Naive thymus-derived CD4-positive, alpha-beta T cell (primary cell): ENCODE data around the gene PRKAG2. TPM values are rescaled to one million over a fixed set of nuclear protein-coding genes. Genes with fewer than 3 reads are reported as not detected.

Experiments used
- ATAC-seq: fragments of 150-1000 bp; cut with Tn5 transposase; 2 replicates; pipeline ENCODE4 v1.10.0; 2021; ENCODE audit warnings: mild to moderate bottlenecking, moderate library complexity
- CTCF ChIA-PET: fragments of 350-600 bp; sonication (Branson Sonifier 250); formaldehyde crosslinking; loops from one replicate; lab custom pipeline; 2021; ENCODE audit warnings: antibody characterized with exemption; lab: Charles Lee
- POLR2A ChIA-PET: fragments of 350-600 bp; sonication (Branson Sonifier 250); formaldehyde crosslinking; loops from one replicate; lab custom pipeline; 2021; ENCODE audit warnings: antibody characterized with exemption, inconsistent platforms; lab: Charles Lee
- DNase-seq, 9 donors: peaks; one replicate each; pipeline versions ENCODE4 v3.0.0 to v3.0.0-alpha.2; 2020 to 2022; ENCODE audit warnings: mixed read lengths in 1 of 9
- H3K27ac ChIP-seq: one replicate; pipeline ENCODE4 v1.7.0; 2013; ENCODE audit warnings: mild to moderate bottlenecking, low read depth, low read length, moderate library complexity
- H3K27me3 ChIP-seq, 2 donors: one replicate each; pipeline ENCODE4 v1.7.0; 2013; ENCODE audit warnings: low read length in 2 of 2, mild to moderate bottlenecking in 2 of 2, moderate library complexity in 2 of 2; ENCODE audit not compliant: control insufficient read depth in 2 of 2, insufficient read depth in 2 of 2
- H3K36me3 ChIP-seq, 3 experiments: 1 replicate in 2 of 3; 2 replicates in 1 of 3; pipeline ENCODE4 v1.7.0; 2013; ENCODE audit warnings: low read length in 3 of 3, mild to moderate bottlenecking in 3 of 3, moderate library complexity in 1 of 3; ENCODE audit not compliant: insufficient read depth in 3 of 3, control insufficient read depth in 2 of 3
- H3K4me1 ChIP-seq, 2 donors: one replicate each; pipeline ENCODE4 v1.7.0; 2013; ENCODE audit warnings: low read length in 2 of 2, mild to moderate bottlenecking in 2 of 2, moderate library complexity in 1 of 2; ENCODE audit not compliant: control insufficient read depth in 2 of 2, insufficient read depth in 2 of 2
- H3K4me3 ChIP-seq: 2 replicates; pipeline ENCODE4 v1.7.0; 2013; ENCODE audit warnings: mild to moderate bottlenecking, low read length
- H3K9me3 ChIP-seq, 3 experiments: 1 replicate in 2 of 3; 2 replicates in 1 of 3; pipeline ENCODE4 v1.7.0; 2013; ENCODE audit warnings: low read length in 3 of 3; ENCODE audit not compliant: control insufficient read depth in 2 of 3
- H3K27ac Mint-ChIP-seq, 9 donors: one replicate each; pipeline ENCODE4 v1.8.0; 2020 to 2022; ENCODE audit warnings: mixed read lengths in 9 of 9, mild to moderate bottlenecking in 8 of 9, moderate library complexity in 5 of 9, inconsistent platforms in 2 of 9
- H3K27me3 Mint-ChIP-seq, 5 donors: one replicate each; pipeline ENCODE4 v1.8.0; 2021 to 2022; ENCODE audit warnings: mixed read lengths in 5 of 5, mild to moderate bottlenecking in 1 of 5
- H3K36me3 Mint-ChIP-seq, 5 donors: one replicate each; pipeline ENCODE4 v1.8.0; 2020 to 2022; ENCODE audit warnings: mixed read lengths in 5 of 5, mild to moderate bottlenecking in 3 of 5, inconsistent platforms in 1 of 5
- H3K4me1 Mint-ChIP-seq, 7 donors: one replicate each; pipeline ENCODE4 v1.8.0; 2020 to 2022; ENCODE audit warnings: mixed read lengths in 7 of 7, mild to moderate bottlenecking in 3 of 7, inconsistent platforms in 1 of 7
- H3K4me3 Mint-ChIP-seq, 10 donors: one replicate each; pipeline ENCODE4 v1.8.0; 2020 to 2022; ENCODE audit warnings: mild to moderate bottlenecking in 10 of 10, mixed read lengths in 10 of 10, moderate library complexity in 6 of 10, inconsistent platforms in 2 of 10
- H3K9me3 Mint-ChIP-seq, 11 donors: one replicate each; pipeline ENCODE4 v1.8.0; 2020 to 2022; ENCODE audit warnings: mixed read lengths in 11 of 11, mild to moderate bottlenecking in 4 of 11, inconsistent platforms in 1 of 11, moderate library complexity in 1 of 11
- intact Hi-C, 2 donors: fragments of 100-400 bp; cut with micrococcal nuclease; formaldehyde crosslinking; loops; one replicate each; pipeline ENCODE4 v1.15.1; 2023
- polyA plus RNA-seq, 2 donors: library from polyadenylated mRNA; unstranded; fragments of 300-500 nt; fragmentation: Illumina TruSeq; gene quantifications; one replicate each; pipeline ENCODE4 v1.2.3, GENCODE V29; 2021
- total RNA-seq, 6 experiments: library from RNA in 5 of 6; stranded (reverse) in 5 of 6; gene quantifications; 1 replicate in 5 of 6; 2 replicates in 1 of 6; pipeline ENCODE4 v1.2.3 and lab custom pipeline; 2021 to 2026

Gene PRKAG2
- total and polyA plus RNA-seq, 7 experiments from 2014 or later: 15.0 to 74.4 (median 55.7) TPM

DNA sequence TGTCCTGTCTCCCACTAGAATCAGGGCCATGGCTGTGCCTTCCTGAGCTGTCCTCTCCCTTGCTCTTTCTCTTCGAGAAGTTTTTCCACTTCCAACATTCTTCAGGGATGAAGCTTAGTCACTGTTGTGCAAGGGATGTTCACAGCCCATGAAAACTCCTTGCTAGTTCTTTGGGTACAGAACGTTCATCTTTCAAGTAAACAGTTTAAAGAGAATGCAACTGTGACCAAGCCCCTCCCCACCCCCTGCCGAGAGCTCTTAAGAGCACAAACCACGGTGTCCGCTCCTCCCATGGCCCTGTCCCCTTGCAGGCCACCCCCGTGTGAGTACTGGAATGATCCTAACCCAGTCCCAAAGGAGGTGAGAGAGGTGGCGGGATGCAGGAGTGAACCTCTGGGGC, 196.1 kb downstream of the PRKAG2 start:
- Histone ChIP-seq H3K9me3 (no peaks in the 10 kb centered on the region), H3K27ac (no peak overlapping the region), H3K36me3 (peaks cover 0 to under 1% (median 0%) of the 10 kb centered on the region in 3 experiments), H3K27me3 (no peaks in the 10 kb centered on the region), H3K4me3 (no peak overlapping the region), H3K4me1 (peaks cover 0 to 7% of the 10 kb centered on the region in 2 donors)
- Mint-ChIP-seq H3K27ac (peak overlapping the region in 2 of 9 donors; percentile 30 to 67), H3K4me1 (peaks cover 6 to 51% (median 42%) of the 10 kb centered on the region in 7 donors), H3K4me3 (peak overlapping the region in 1 of 10 donors; percentile 32), H3K36me3 (peaks cover 0 to 15% (median 0%) of the 10 kb centered on the region in 5 donors), H3K9me3 (no peaks in the 10 kb centered on the region), H3K27me3 (no peaks in the 10 kb centered on the region)
- intact Hi-C loops: no loop called here
- CTCF ChIA-PET: interaction anchor here (1.0 kb wide), 1 partner anchor 111 kb away, joined by 3 read pairs; no protein-coding TSS in a partner anchor
- no peak for ATAC-seq
- POLR2A ChIA-PET: no interaction called here
- no peak for DNase-seq

- POLR2A ChIA-PET: interaction anchor here (1.2 kb wide), 1 partner anchor 47 kb away, joined by 3 read pairs; no protein-coding TSS in a partner anchor
- H3K27ac Mint-ChIP-seq: peak overlapping the region in 3 of 9 donors; percentile 60 to 67 (median 61)
- no peaks in the 10 kb centered on the region for H3K9me3 Mint-ChIP-seq
- Histone ChIP-seq H3K4me3 (no peak overlapping the region), H3K4me1 (peaks cover 0 to 7% of the 10 kb centered on the region in 2 donors), H3K36me3 (peaks cover 0 to 7% (median 0%) of the 10 kb centered on the region in 3 experiments), H3K9me3 (no peaks in the 10 kb centered on the region), H3K27ac (no peak overlapping the region), H3K27me3 (no peaks in the 10 kb centered on the region)
- H3K27me3 Mint-ChIP-seq: no peaks in the 10 kb centered on the region
- ATAC-seq (peak; percentile 54), DNase-seq (no peak)
- H3K4me1 Mint-ChIP-seq: peaks cover 6 to 54% (median 42%) of the 10 kb centered on the region in 7 donors
- peaks cover 0 to 20% (median 5%) of the 10 kb centered on the region in 5 donors for H3K36me3 Mint-ChIP-seq
- CTCF ChIA-PET: interaction anchor here (1.0 kb wide), 1 partner anchor 110 kb away, joined by 3 read pairs; no protein-coding TSS in a partner anchor
- peak overlapping the region in 4 of 10 donors; percentile 5 to 66 (median 13) for H3K4me3 Mint-ChIP-seq
- intact Hi-C loops: no loop called here
Measured at GRCh38 chr7:151679881-151680612, 196.9 kb downstream of the PRKAG2 start.

GRCh38 chr7:151679071-151679708, 197.7 kb downstream of the PRKAG2 start:
- Histone ChIP-seq H3K9me3 (no peaks in the 10 kb centered on the region), H3K4me1 (peaks cover 0 to 7% of the 10 kb centered on the region in 2 donors), H3K4me3 (no peak overlapping the region), H3K27me3 (no peaks in the 10 kb centered on the region), H3K27ac (no peak overlapping the region), H3K36me3 (peaks cover 0 to 13% (median 0%) of the 10 kb centered on the region in 3 experiments)
- intact Hi-C loops: no loop called here
- Mint-ChIP-seq H3K4me3 (peak overlapping the region in 2 of 10 donors; percentile 40 to 55), H3K27ac (peak overlapping the region in 5 of 9 donors; percentile 19 to 76 (median 48)), H3K4me1 (peaks cover 6 to 54% (median 42%) of the 10 kb centered on the region in 7 donors), H3K27me3 (no peaks in the 10 kb centered on the region), H3K9me3 (no peaks in the 10 kb centered on the region), H3K36me3 (peaks cover 0 to 27% (median 5%) of the 10 kb centered on the region in 5 donors)
- peak; percentile 18 for ATAC-seq
- no peak for DNase-seq
- POLR2A ChIA-PET: interaction anchor here (1.2 kb wide), 1 partner anchor 46 kb away, joined by 3 read pairs; no protein-coding TSS in a partner anchor
- CTCF ChIA-PET: interaction anchor here (0.6 kb wide), 1 partner anchor 468 kb away, joined by 6 read pairs; no protein-coding TSS in a partner anchor

GRCh38 chr7:151678227-151678604, 198.7 kb downstream of the PRKAG2 start:
- intact Hi-C loops: no loop called here
- no peak for DNase-seq
- ChIA-PET POLR2A (no interaction called here), CTCF (no interaction called here)
- Histone ChIP-seq H3K36me3 (peaks cover 0 to 20% (median 0%) of the 10 kb centered on the region in 3 experiments), H3K27ac (no peak overlapping the region), H3K27me3 (no peaks in the 10 kb centered on the region), H3K4me1 (peaks cover 0 to 7% of the 10 kb centered on the region in 2 donors), H3K9me3 (no peaks in the 10 kb centered on the region), H3K4me3 (no peak overlapping the region)
- peak overlapping the region in 2 of 9 donors; percentile 37 to 41 for H3K27ac Mint-ChIP-seq
- H3K4me1 Mint-ChIP-seq: peaks cover 6 to 51% (median 42%) of the 10 kb centered on the region in 7 donors
- H3K27me3 Mint-ChIP-seq: no peaks in the 10 kb centered on the region
- H3K9me3 Mint-ChIP-seq: no peaks in the 10 kb centered on the region
- peak overlapping the region in 3 of 10 donors; percentile 23 to 55 (median 39) for H3K4me3 Mint-ChIP-seq
- no peak for ATAC-seq
- peaks cover 0 to 34% (median 10%) of the 10 kb centered on the region in 5 donors for H3K36me3 Mint-ChIP-seq

DNA sequence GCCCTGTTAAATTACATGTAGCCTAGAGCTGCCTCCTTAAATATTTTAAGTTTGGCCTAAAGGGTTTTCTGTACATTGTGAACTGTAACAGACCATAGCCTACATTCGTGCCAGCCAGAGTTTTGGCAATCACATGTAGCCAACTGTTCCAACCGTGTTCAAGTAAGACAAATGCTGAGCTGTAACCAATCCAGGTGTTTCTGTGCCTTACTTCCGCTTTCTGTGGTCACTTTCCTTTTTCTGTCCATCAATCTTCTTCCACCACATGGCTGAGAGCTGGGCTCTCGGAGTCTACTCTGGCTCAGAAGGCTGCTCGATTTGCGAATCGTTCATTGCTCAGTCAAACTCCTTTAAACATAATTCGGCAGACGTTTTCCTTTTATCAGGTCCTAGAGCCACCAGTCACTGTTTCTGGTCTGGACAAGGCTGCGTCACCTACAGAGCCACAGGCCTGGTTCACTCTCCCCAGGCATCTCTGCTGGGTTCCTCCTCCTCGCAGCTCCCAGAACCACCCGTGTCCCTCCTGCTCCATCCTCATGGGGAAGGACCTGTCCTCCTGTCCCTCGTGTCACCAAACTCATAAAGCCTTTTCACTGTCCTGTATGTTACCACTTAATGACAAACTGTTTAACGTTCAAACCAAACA, 199.2 kb downstream of the PRKAG2 start:
- H3K36me3 Mint-ChIP-seq: peaks cover 0 to 39% (median 13%) of the 10 kb centered on the region in 5 donors
- CTCF ChIA-PET: no interaction called here
- POLR2A ChIA-PET: no interaction called here
- Histone ChIP-seq H3K4me1 (peaks cover 0 to 7% of the 10 kb centered on the region in 2 donors), H3K27me3 (no peaks in the 10 kb centered on the region), H3K27ac (no peak overlapping the region), H3K36me3 (peaks cover 0 to 23% (median 0%) of the 10 kb centered on the region in 3 experiments), H3K4me3 (no peak overlapping the region), H3K9me3 (no peaks in the 10 kb centered on the region)
- peak overlapping the region in 2 of 10 donors; percentile 39 to 45 for H3K4me3 Mint-ChIP-seq
- peak overlapping the region in 4 of 9 donors; percentile 37 to 80 (median 48) for H3K27ac Mint-ChIP-seq
- peaks cover 6 to 51% (median 42%) of the 10 kb centered on the region in 7 donors for H3K4me1 Mint-ChIP-seq
- H3K9me3 Mint-ChIP-seq: no peaks in the 10 kb centered on the region
- H3K27me3 Mint-ChIP-seq: no peaks in the 10 kb centered on the region
- ATAC-seq (no peak), DNase-seq (no peak)
- intact Hi-C loops: no loop called here

DNA sequence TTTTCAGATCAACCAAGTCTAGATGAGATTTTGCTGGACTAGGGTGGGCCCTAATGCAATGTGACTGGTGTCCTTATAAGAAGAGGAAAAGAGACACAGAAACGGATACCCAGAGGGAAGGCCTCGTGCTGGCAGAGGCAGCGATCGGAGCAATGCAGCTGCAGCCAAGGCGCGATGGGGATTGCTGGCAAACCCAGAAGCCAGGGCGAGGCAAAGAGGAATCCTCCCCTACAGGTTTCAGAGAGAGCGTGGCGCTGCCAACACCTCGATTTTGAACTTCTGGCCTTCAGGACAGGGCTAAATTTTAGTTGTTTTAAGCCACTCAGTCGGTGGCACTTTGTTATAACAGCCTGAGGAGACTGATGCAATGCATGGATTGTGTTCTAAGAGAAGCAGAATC, 200.2 kb downstream of the PRKAG2 start:
- no peak overlapping the region for H3K4me3 ChIP-seq
- Mint-ChIP-seq H3K27ac (no peak overlapping the region), H3K9me3 (no peaks in the 10 kb centered on the region), H3K36me3 (peaks cover 0 to 43% (median 13%) of the 10 kb centered on the region in 5 donors), H3K27me3 (peaks cover 0 to 2% (median 0%) of the 10 kb centered on the region in 5 donors), H3K4me1 (peaks cover 6 to 47% (median 41%) of the 10 kb centered on the region in 7 donors), H3K4me3 (no peak overlapping the region)
- DNase-seq: no peak
- H3K4me1 ChIP-seq: peaks cover 0 to 7% of the 10 kb centered on the region in 2 donors
- H3K27me3 ChIP-seq: no peaks in the 10 kb centered on the region
- intact Hi-C loops: no loop called here
- ChIA-PET POLR2A (no interaction called here), CTCF (no interaction called here)
- no peak overlapping the region for H3K27ac ChIP-seq
- no peak for ATAC-seq
- no peaks in the 10 kb centered on the region for H3K9me3 ChIP-seq
- H3K36me3 ChIP-seq: peaks cover 0 to 23% (median 0%) of the 10 kb centered on the region in 3 experiments
